Endothelial cell (in vitro differentiated cells): ENCODE data around the gene GSX1. TPM values are rescaled to one million over a fixed set of nuclear protein-coding genes. Genes with fewer than 3 reads are reported as not detected.
A peak's percentile ranks its signal among the peaks of the same experiment; 100 is the strongest.

Experiments
- DNase-seq: peaks from one replicate; pipeline ENCODE4 v3.0.0; 2021; ENCODE audit warnings: low spot score
- H3K27ac Mint-ChIP-seq: one replicate; pipeline ENCODE4 v1.8.0; 2021; ENCODE audit warnings: mixed read lengths, inconsistent platforms; ENCODE audit not compliant: unreplicated experiment
- H3K27me3 Mint-ChIP-seq: one replicate; pipeline ENCODE4 v1.8.0; 2021; ENCODE audit warnings: mild to moderate bottlenecking, moderate library complexity, mixed read lengths, inconsistent platforms; ENCODE audit not compliant: unreplicated experiment
- H3K36me3 Mint-ChIP-seq: one replicate; pipeline ENCODE4 v1.8.0; 2021; ENCODE audit warnings: mild to moderate bottlenecking, low read depth, mixed read lengths, inconsistent platforms; ENCODE audit not compliant: unreplicated experiment
- H3K4me1 Mint-ChIP-seq: one replicate; pipeline ENCODE4 v1.8.0; 2021; ENCODE audit warnings: mild to moderate bottlenecking, mixed read lengths, inconsistent platforms; ENCODE audit not compliant: unreplicated experiment
- H3K4me3 Mint-ChIP-seq: one replicate; pipeline ENCODE4 v1.8.0; 2021; ENCODE audit warnings: mild to moderate bottlenecking, mixed read lengths, inconsistent platforms; ENCODE audit not compliant: unreplicated experiment
- H3K9me3 Mint-ChIP-seq: one replicate; pipeline ENCODE4 v1.8.0; 2021; ENCODE audit warnings: mixed read lengths, inconsistent platforms; ENCODE audit not compliant: unreplicated experiment
- CTCF ChIP-seq: fragments of 200-600 bp; sonication (generic); IDR thresholded peaks from one replicate; pipeline ENCODE4 v1.5.0; 2021; ENCODE audit warnings: antibody characterized with exemption; ENCODE audit not compliant: unreplicated experiment
- total RNA-seq: library from RNA; stranded (reverse); fragmentation: NEBNext Ultra II Directional; extraction: Animal tissue kit (Norgen Biotek cat#: 25700); gene quantifications from one replicate; pipeline ENCODE4 v1.2.1, GENCODE V29; 2021; ENCODE audit not compliant: unreplicated experiment

The GSX1 gene
- total RNA-seq, 1 donor from 2014 or later, result not detected

GRCh38 chr13:27775943-27776342 lies 16.3 kb upstream of the GSX1 start:
- peaks cover 7% of the 10 kb centered on the region for H3K4me1 Mint-ChIP-seq
- no peak for TF ChIP-seq CTCF
- no peaks in the 10 kb centered on the region for H3K9me3 Mint-ChIP-seq
- H3K27ac Mint-ChIP-seq, result no peak overlapping the region
- H3K27me3 Mint-ChIP-seq, result peaks cover 7% of the 10 kb centered on the region
- no peak for DNase-seq
- H3K36me3 Mint-ChIP-seq, result no peaks in the 10 kb centered on the region
- H3K4me3 Mint-ChIP-seq, result no peak overlapping the region

GRCh38 chr13:27782151-27782550 lies 10.1 kb upstream of the GSX1 start:
- H3K4me3 Mint-ChIP-seq, result no peak overlapping the region
- H3K27ac Mint-ChIP-seq, result peak overlapping the region; percentile 58
- H3K4me1 Mint-ChIP-seq, result peaks cover 28% of the 10 kb centered on the region
- H3K9me3 Mint-ChIP-seq, result no peaks in the 10 kb centered on the region
- no peak for DNase-seq
- H3K27me3 Mint-ChIP-seq, result peaks cover 4% of the 10 kb centered on the region
- no peak for TF ChIP-seq CTCF
- no peaks in the 10 kb centered on the region for H3K36me3 Mint-ChIP-seq

- Mint-ChIP-seq H3K36me3 (no peaks in the 10 kb centered on the region), H3K27me3 (peaks cover 4% of the 10 kb centered on the region), H3K27ac (peak overlapping the region; percentile 22), H3K9me3 (no peaks in the 10 kb centered on the region), H3K4me3 (no peak overlapping the region), H3K4me1 (peaks cover 24% of the 10 kb centered on the region)
- no peak for TF ChIP-seq CTCF
- no peak for DNase-seq
These were observed 9.2 kb upstream of the GSX1 start for GRCh38 chr13:27783111-27783510.

GRCh38 chr13:27788271-27788670 lies 4.0 kb upstream of the GSX1 start:
- Mint-ChIP-seq H3K27me3 (peaks cover 22% of the 10 kb centered on the region), H3K4me3 (no peak overlapping the region), H3K36me3 (peaks cover 4% of the 10 kb centered on the region), H3K9me3 (no peaks in the 10 kb centered on the region), H3K27ac (no peak overlapping the region), H3K4me1 (peaks cover 24% of the 10 kb centered on the region)
- TF ChIP-seq CTCF, result no peak
- DNase-seq, result no peak

GRCh38 chr13:27789153-27789494 lies 3.2 kb upstream of the GSX1 start:
- no peak for DNase-seq
- H3K9me3 Mint-ChIP-seq, result no peaks in the 10 kb centered on the region
- peaks cover 5% of the 10 kb centered on the region for H3K36me3 Mint-ChIP-seq
- H3K27ac Mint-ChIP-seq, result no peak overlapping the region
- H3K4me1 Mint-ChIP-seq, result peaks cover 23% of the 10 kb centered on the region
- no peak for TF ChIP-seq CTCF
- peaks cover 22% of the 10 kb centered on the region for H3K27me3 Mint-ChIP-seq
- peak overlapping the region; percentile 34 for H3K4me3 Mint-ChIP-seq
